Smooth muscle cell (in vitro differentiated cells): ENCODE data around the gene XRCC4. TPM values are rescaled to one million over a fixed set of nuclear protein-coding genes. Genes with fewer than 3 reads are reported as not detected.

Experiments used
- DNase-seq: peaks from one replicate; lab custom pipeline; 2025; ENCODE audit not compliant: unreplicated experiment; lab: John Stamatoyannopoulos, UW
- H2AFZ ChIP-seq: fragments of 200-600 bp; sonication (generic); 2 replicates; pipeline ENCODE4 v1.6.0; 2016; ENCODE audit warnings: antibody characterized with exemption, low read depth, mild to moderate bottlenecking
- H3F3A ChIP-seq: fragments of 200-600 bp; sonication (generic); 2 replicates; pipeline ENCODE4 v1.6.0; 2017; ENCODE audit warnings: antibody characterized with exemption, low read depth
- H3K27ac ChIP-seq: fragments of 200-600 bp; sonication (generic); 2 replicates; pipeline ENCODE4 v1.5.1; 2016; ENCODE audit warnings: low read depth, mild to moderate bottlenecking
- H3K27me3 ChIP-seq: fragments of 200-600 bp; sonication (generic); 2 replicates; pipeline ENCODE4 v1.6.1; 2016; ENCODE audit warnings: low read depth, mild to moderate bottlenecking
- H3K36me3 ChIP-seq: fragments of 200-600 bp; sonication (generic); 2 replicates; pipeline ENCODE4 v1.5.1; 2016; ENCODE audit warnings: low read depth
- H3K4me1 ChIP-seq: fragments of 200-600 bp; sonication (generic); 2 replicates; pipeline ENCODE4 v1.5.1; 2016; ENCODE audit warnings: low read depth
- H3K4me2 ChIP-seq: fragments of 200-600 bp; sonication (generic); 2 replicates; pipeline ENCODE4 v1.6.0; 2016; ENCODE audit warnings: mild to moderate bottlenecking
- H3K4me3 ChIP-seq: fragments of 200-600 bp; sonication (generic); 2 replicates; pipeline ENCODE4 v1.5.1; 2016; ENCODE audit warnings: mild to moderate bottlenecking
- H3K79me2 ChIP-seq: fragments of 200-600 bp; sonication (generic); 2 replicates; pipeline ENCODE4 v1.6.0; 2016; ENCODE audit warnings: low read depth, mild to moderate bottlenecking
- H3K9ac ChIP-seq: fragments of 200-600 bp; sonication (generic); 2 replicates; pipeline ENCODE4 v1.6.0; 2016; ENCODE audit warnings: low read depth
- H3K9me3 ChIP-seq: fragments of 200-600 bp; sonication (generic); replicated peaks from 2 replicates; pipeline ENCODE4 v1.5.1; 2016; ENCODE audit warnings: low read depth
- H4K20me1 ChIP-seq: fragments of 200-600 bp; sonication (generic); 2 replicates; pipeline ENCODE4 v1.6.0; 2016; ENCODE audit warnings: low read depth
- CTCF ChIP-seq: fragments of 200-600 bp; sonication (generic); IDR thresholded peaks from 2 replicates; pipeline ENCODE4 v1.5.1; 2017; ENCODE audit warnings: borderline replicate concordance, mild to moderate bottlenecking, antibody characterized with exemption; ENCODE audit not compliant: insufficient read depth, poor library complexity, severe bottlenecking
- WGBS: methylation state at CpG from one replicate; pipeline ENCODE4 v1.1.7; 2016; ENCODE audit warnings: low lambda C conversion rate; 5-methylcytosine and 5-hydroxymethylcytosine counted together
- polyA plus RNA-seq: library from polyadenylated mRNA; unstranded; fragments of >200 nt; fragmentation: Nextera tagmentation; extraction: Ambion mirVana; gene quantifications from 2 replicates; pipeline ENCODE4 v1.2.1, GENCODE V29; 2016
- total RNA-seq: library from RNA; depleted of rRNA; stranded (reverse); fragments of >200 nt; gene quantifications from 2 replicates; pipeline ENCODE4 v1.2.3, GENCODE V29; 2014

Gene XRCC4
- total and polyA plus RNA-seq, 2 experiments from 2014 or later = 98.1 to 110 TPM

GRCh38 chr5:83118471-83118870 is 41.1 kb downstream of the XRCC4 start:
- H3K9me3 ChIP-seq = no peaks in the 10 kb centered on the region
- no peaks in the 10 kb centered on the region for H4K20me1 ChIP-seq
- no peak overlapping the region for H3K4me3 ChIP-seq
- no peak overlapping the region for H3K4me2 ChIP-seq
- 94% methylated on average over 1 of the region's 1 CpG for WGBS
- no peak for DNase-seq
- H3K4me1 ChIP-seq = no peaks in the 10 kb centered on the region
- no peak overlapping the region for H3K9ac ChIP-seq
- no peaks in the 10 kb centered on the region for H3F3A ChIP-seq
- peaks cover 5% of the 10 kb centered on the region for H3K79me2 ChIP-seq
- H3K27ac ChIP-seq = no peak overlapping the region
- H2AFZ ChIP-seq = no peak overlapping the region
- no peaks in the 10 kb centered on the region for H3K27me3 ChIP-seq
- no peak for TF ChIP-seq CTCF
- peaks cover 15% of the 10 kb centered on the region for H3K36me3 ChIP-seq

GRCh38 chr5:83118976-83119375 is 41.6 kb downstream of the XRCC4 start:
- Histone ChIP-seq H2AFZ (no peak overlapping the region), H3K4me1 (no peaks in the 10 kb centered on the region), H3K27me3 (no peaks in the 10 kb centered on the region), H3K79me2 (peaks cover 5% of the 10 kb centered on the region), H3K4me2 (no peak overlapping the region), H3K27ac (no peak overlapping the region), H3F3A (no peaks in the 10 kb centered on the region), H3K36me3 (peaks cover 15% of the 10 kb centered on the region), H3K9me3 (no peaks in the 10 kb centered on the region), H3K9ac (no peak overlapping the region), H3K4me3 (no peak overlapping the region), H4K20me1 (no peaks in the 10 kb centered on the region)
- TF ChIP-seq CTCF = no peak
- no peak for DNase-seq
- WGBS = 98% methylated on average over 1 of the region's 1 CpG

DNA sequence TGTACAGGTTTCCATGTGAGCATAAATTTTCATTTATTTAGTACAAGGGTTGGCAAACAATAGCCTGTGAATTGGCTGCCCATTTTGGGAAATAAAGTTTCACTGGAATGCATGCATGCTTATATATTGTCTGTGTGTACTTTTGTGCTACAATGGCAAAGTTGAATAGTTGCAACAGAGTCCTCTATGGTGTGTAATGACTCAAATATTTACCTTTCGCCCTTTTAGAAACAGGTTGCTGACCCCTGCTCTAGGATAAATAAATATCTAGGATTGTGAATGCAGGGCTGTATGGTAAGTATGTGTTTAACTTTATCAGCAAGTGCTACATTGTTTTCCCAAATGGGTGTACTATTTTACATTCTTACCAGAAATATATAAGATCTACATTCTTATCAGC is 47.2 kb downstream of the XRCC4 start:
- TF ChIP-seq CTCF = no peak
- H3K9ac ChIP-seq = no peak overlapping the region
- peaks cover 6% of the 10 kb centered on the region for H3K36me3 ChIP-seq
- no peak for DNase-seq
- no peaks in the 10 kb centered on the region for H3K4me1 ChIP-seq
- H3K27ac ChIP-seq = no peak overlapping the region
- H3K4me3 ChIP-seq = no peak overlapping the region
- no peak overlapping the region for H2AFZ ChIP-seq
- H3K27me3 ChIP-seq = no peaks in the 10 kb centered on the region
- WGBS = 92% methylated on average over 1 of the region's 1 CpG
- H4K20me1 ChIP-seq = no peaks in the 10 kb centered on the region
- no peaks in the 10 kb centered on the region for H3F3A ChIP-seq
- no peaks in the 10 kb centered on the region for H3K79me2 ChIP-seq
- no peak overlapping the region for H3K4me2 ChIP-seq
- H3K9me3 ChIP-seq = no peaks in the 10 kb centered on the region

- 90% methylated on average over 7 of the region's 7 CpGs for WGBS
- Histone ChIP-seq H3F3A (no peaks in the 10 kb centered on the region), H3K79me2 (no peaks in the 10 kb centered on the region), H3K4me2 (no peak overlapping the region), H3K27ac (no peak overlapping the region), H3K9me3 (no peaks in the 10 kb centered on the region), H3K27me3 (no peaks in the 10 kb centered on the region), H2AFZ (no peak overlapping the region), H4K20me1 (no peaks in the 10 kb centered on the region), H3K9ac (no peak overlapping the region), H3K4me1 (no peaks in the 10 kb centered on the region), H3K4me3 (no peak overlapping the region), H3K36me3 (peaks cover 6% of the 10 kb centered on the region)
- no peak for DNase-seq
- no peak for TF ChIP-seq CTCF
Measured at GRCh38 chr5:83125560-83125959, 48.2 kb downstream of the XRCC4 start.
